CD4-positive, CD25-positive, alpha-beta regulatory T cell (primary cell): ENCODE measurements around the gene PPIF. TPM values are rescaled to one million over a fixed set of nuclear protein-coding genes. Genes with fewer than 3 reads are reported as not detected.

Experiments used
- ATAC-seq, 2 donors: fragments of 150-1000 bp; cut with Tn5 transposase; one replicate each; pipeline ENCODE4 v1.10.0; 2021; ENCODE audit warnings: low read depth in 2 of 2, moderate number of reproducible peaks in 2 of 2, moderate library complexity in 1 of 2
- DNase-seq, 3 donors: peaks; one replicate each; pipeline versions ENCODE4 v3.0.0 to v3.0.0-alpha.2; 2012 to 2022; ENCODE audit warnings: mixed read lengths in 1 of 3
- H3K27ac ChIP-seq: one replicate; pipeline ENCODE4 v1.7.0; 2013; ENCODE audit warnings: mild to moderate bottlenecking, low read length; ENCODE audit not compliant: insufficient read depth, poor library complexity, severe bottlenecking
- H3K27me3 ChIP-seq: one replicate; pipeline ENCODE4 v1.7.0; 2013; ENCODE audit warnings: low read length; ENCODE audit not compliant: control insufficient read depth, insufficient read depth
- H3K36me3 ChIP-seq: one replicate; pipeline ENCODE4 v1.7.0; 2013; ENCODE audit warnings: mild to moderate bottlenecking, low read length, moderate library complexity; ENCODE audit not compliant: control insufficient read depth, insufficient read depth
- H3K4me1 ChIP-seq: 2 replicates; pipeline ENCODE4 v1.7.0; 2013; ENCODE audit warnings: mild to moderate bottlenecking, low read length; ENCODE audit not compliant: insufficient read depth, control insufficient read depth, poor library complexity, severe bottlenecking
- H3K4me3 ChIP-seq: one replicate; pipeline ENCODE4 v1.7.0; 2013; ENCODE audit warnings: low read depth, mild to moderate bottlenecking, low read length, moderate library complexity
- H3K9me3 ChIP-seq, 2 experiments: 1 replicate in 1 of 2; 2 replicates in 1 of 2; pipeline ENCODE4 v1.7.0; 2013; ENCODE audit warnings: low read length in 2 of 2, mild to moderate bottlenecking in 1 of 2, moderate library complexity in 1 of 2; ENCODE audit not compliant: control insufficient read depth in 2 of 2
- H3K27ac Mint-ChIP-seq, 3 donors: one replicate each; pipeline ENCODE4 v1.8.0; 2020 to 2022; ENCODE audit warnings: mild to moderate bottlenecking in 3 of 3, mixed read lengths in 3 of 3, moderate library complexity in 2 of 3
- H3K27me3 Mint-ChIP-seq: one replicate; pipeline ENCODE4 v1.8.0; 2022; ENCODE audit warnings: mild to moderate bottlenecking, mixed read lengths
- H3K36me3 Mint-ChIP-seq: one replicate; pipeline ENCODE4 v1.8.0; 2020; ENCODE audit warnings: mixed read lengths
- H3K4me1 Mint-ChIP-seq, 4 donors: one replicate each; pipeline ENCODE4 v1.8.0; 2020 to 2022; ENCODE audit warnings: mixed read lengths in 4 of 4, mild to moderate bottlenecking in 1 of 4
- H3K4me3 Mint-ChIP-seq, 4 donors: one replicate each; pipeline ENCODE4 v1.8.0; 2020 to 2022; ENCODE audit warnings: mild to moderate bottlenecking in 4 of 4, mixed read lengths in 4 of 4, moderate library complexity in 3 of 4
- H3K9me3 Mint-ChIP-seq, 7 donors: one replicate each; pipeline ENCODE4 v1.8.0; 2020 to 2022; ENCODE audit warnings: mixed read lengths in 7 of 7, mild to moderate bottlenecking in 3 of 7, moderate library complexity in 2 of 7
- polyA plus RNA-seq, 4 donors: library from polyadenylated mRNA; unstranded; fragments of 300-500 nt; fragmentation: Illumina TruSeq; gene quantifications; one replicate each; pipeline ENCODE4 v1.2.3, GENCODE V29; 2021
- total RNA-seq: library from RNA; stranded (reverse); gene quantifications from one replicate; pipeline ENCODE4 v1.2.3, GENCODE V29; 2022

The PPIF gene
- total and polyA plus RNA-seq, 5 donors from 2014 or later, result 15.5 to 60.2 (median 18.0) TPM

GRCh38 chr10:79359816-79360498, 12.7 kb downstream of the PPIF start:
- Histone ChIP-seq H3K9me3 (no peaks in the 10 kb centered on the region), H3K36me3 (peaks cover 4% of the 10 kb centered on the region), H3K4me1 (no peaks in the 10 kb centered on the region), H3K4me3 (no peak overlapping the region), H3K27ac (no peak overlapping the region), H3K27me3 (peaks cover 5% of the 10 kb centered on the region)
- ATAC-seq (no peak), DNase-seq (no peak)
- peaks cover 25% of the 10 kb centered on the region for H3K36me3 Mint-ChIP-seq
- peak overlapping the region in 1 of 3 donors; percentile 78 for H3K27ac Mint-ChIP-seq
- H3K4me3 Mint-ChIP-seq, result no peak overlapping the region
- H3K9me3 Mint-ChIP-seq, result peaks cover 0 to 8% (median 0%) of the 10 kb centered on the region in 7 donors
- H3K27me3 Mint-ChIP-seq, result peaks cover 6% of the 10 kb centered on the region
- H3K4me1 Mint-ChIP-seq, result peaks cover 11 to 18% (median 17%) of the 10 kb centered on the region in 4 donors

GRCh38 chr10:79360499-79361342, 13.5 kb downstream of the PPIF start:
- no peak overlapping the region for H3K27ac ChIP-seq
- Mint-ChIP-seq H3K4me1 (peaks cover 11 to 17% (median 15%) of the 10 kb centered on the region in 4 donors), H3K27me3 (peaks cover 6% of the 10 kb centered on the region), H3K4me3 (no peak overlapping the region), H3K9me3 (peaks cover 0 to 8% (median 0%) of the 10 kb centered on the region in 7 donors), H3K36me3 (peaks cover 17% of the 10 kb centered on the region), H3K27ac (no peak overlapping the region)
- ATAC-seq, result no peak
- H3K4me3 ChIP-seq, result no peak overlapping the region
- peaks cover 3% of the 10 kb centered on the region for H3K36me3 ChIP-seq
- H3K9me3 ChIP-seq, result no peaks in the 10 kb centered on the region
- H3K4me1 ChIP-seq, result no peaks in the 10 kb centered on the region
- no peak for DNase-seq
- H3K27me3 ChIP-seq, result peaks cover 5% of the 10 kb centered on the region

DNA sequence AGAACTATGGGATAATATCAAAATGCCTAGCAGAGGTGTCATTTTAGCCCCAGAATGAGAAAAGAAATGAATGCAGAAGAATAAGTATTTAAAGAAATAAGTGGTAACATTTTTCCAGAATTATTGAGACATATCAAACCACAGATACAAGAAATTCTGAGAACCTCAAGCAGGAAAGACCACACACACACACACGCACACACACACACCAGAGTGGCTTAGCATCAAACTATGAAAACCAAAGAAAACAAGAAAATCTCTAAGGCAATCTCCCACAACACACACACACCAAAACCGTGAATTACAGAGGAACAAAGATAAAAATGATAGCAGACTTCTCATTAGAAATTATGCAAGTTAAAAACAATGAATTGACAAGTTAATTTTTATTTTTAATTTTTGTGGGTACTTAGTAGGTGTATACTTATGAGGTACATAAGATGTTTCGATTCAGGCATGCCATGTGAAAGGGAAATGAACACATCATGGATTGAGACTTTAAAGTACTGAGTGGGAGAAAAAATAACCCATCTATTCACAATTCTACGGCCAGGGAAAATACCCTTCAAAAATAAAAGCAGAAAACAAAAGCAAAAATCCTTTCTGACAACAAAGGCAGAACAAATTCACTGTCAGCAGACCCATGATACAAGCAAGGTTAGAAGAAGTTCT, 14.6 kb downstream of the PPIF start:
- DNase-seq, result no peak
- peaks cover 1% of the 10 kb centered on the region for H3K36me3 ChIP-seq
- Mint-ChIP-seq H3K27me3 (peaks cover 17% of the 10 kb centered on the region), H3K4me1 (peaks cover 8 to 15% (median 11%) of the 10 kb centered on the region in 4 donors), H3K4me3 (no peak overlapping the region), H3K9me3 (peaks cover 0 to 8% (median 0%) of the 10 kb centered on the region in 7 donors), H3K27ac (peak overlapping the region in 1 of 3 donors; percentile 6), H3K36me3 (peaks cover 9% of the 10 kb centered on the region)
- no peak overlapping the region for H3K27ac ChIP-seq
- H3K27me3 ChIP-seq, result peaks cover 5% of the 10 kb centered on the region
- H3K4me1 ChIP-seq, result no peaks in the 10 kb centered on the region
- H3K4me3 ChIP-seq, result no peak overlapping the region
- no peak for ATAC-seq
- no peaks in the 10 kb centered on the region for H3K9me3 ChIP-seq

DNA sequence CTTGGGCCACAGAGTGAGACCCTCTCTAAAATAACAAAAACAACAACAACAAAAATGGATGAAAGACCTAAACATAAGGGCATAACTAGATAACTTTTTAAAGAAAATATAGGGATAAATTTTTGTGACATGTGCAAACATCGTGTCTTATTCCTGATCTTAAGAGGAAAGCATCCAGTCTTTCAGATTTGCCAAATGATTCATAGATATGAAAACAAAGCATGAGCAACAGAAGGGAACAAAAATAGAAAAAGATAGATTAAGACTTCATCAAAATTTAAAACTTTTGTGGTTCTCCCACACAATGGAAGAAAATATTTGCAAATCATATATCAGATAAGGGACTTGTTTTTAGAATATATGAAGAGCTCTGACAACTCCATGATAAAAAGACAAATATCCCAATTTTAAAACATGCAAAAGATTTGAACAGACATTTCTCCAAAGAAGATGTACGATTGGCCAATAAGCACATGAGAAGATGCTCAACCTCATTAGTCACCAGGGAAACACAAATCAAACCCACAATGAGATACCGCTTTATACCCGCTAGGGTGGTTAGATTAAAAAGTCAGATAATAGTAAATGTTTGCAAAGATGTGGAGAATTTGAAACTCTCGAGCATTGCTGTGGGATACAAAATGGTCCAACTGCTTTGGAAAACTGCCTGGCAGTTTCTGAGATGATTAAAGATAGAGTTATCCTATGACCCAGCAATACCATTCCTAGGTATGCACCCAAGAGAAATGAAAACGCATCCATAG, 20.3 kb downstream of the PPIF start:
- peak overlapping the region in 1 of 4 donors; percentile 2 for H3K4me3 Mint-ChIP-seq
- DNase-seq (no peak), ATAC-seq (no peak)
- H3K9me3 Mint-ChIP-seq, result peaks cover 0 to 14% (median 2%) of the 10 kb centered on the region in 7 donors
- H3K36me3 ChIP-seq, result no peaks in the 10 kb centered on the region
- peaks cover 32% of the 10 kb centered on the region for H3K27me3 Mint-ChIP-seq
- no peak overlapping the region for H3K27ac Mint-ChIP-seq
- peaks cover 0 to 4% (median 0%) of the 10 kb centered on the region in 4 donors for H3K4me1 Mint-ChIP-seq
- no peak overlapping the region for H3K27ac ChIP-seq
- H3K4me3 ChIP-seq, result no peak overlapping the region
- H3K4me1 ChIP-seq, result no peaks in the 10 kb centered on the region
- peaks cover 0 to 4% of the 10 kb centered on the region in 2 experiments for H3K9me3 ChIP-seq
- no peaks in the 10 kb centered on the region for H3K36me3 Mint-ChIP-seq
- H3K27me3 ChIP-seq, result peaks cover 8% of the 10 kb centered on the region

DNA sequence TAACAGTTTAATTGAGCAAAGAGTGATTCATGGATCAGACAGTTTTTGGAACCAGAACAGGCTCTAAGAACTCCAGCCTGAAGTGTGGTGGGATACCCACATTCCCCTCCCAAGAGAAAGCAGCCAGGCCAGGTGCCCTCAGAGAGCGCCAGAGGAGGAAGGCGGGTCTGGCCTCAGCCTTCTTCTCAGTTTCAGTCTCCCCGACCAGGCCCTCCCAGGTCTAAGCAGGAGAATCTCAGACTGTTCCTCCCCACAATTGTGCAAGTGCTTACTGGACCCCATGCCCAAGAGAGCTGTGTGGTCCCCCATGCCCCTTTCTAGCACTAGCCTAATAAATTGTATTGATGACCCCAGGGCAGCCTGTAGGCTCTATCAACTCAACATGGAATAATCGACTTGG, 25.6 kb downstream of the PPIF start:
- Histone ChIP-seq H3K27me3 (peaks cover 3% of the 10 kb centered on the region), H3K9me3 (peaks cover 0 to 4% of the 10 kb centered on the region in 2 experiments), H3K36me3 (no peaks in the 10 kb centered on the region), H3K4me3 (no peak overlapping the region), H3K4me1 (no peaks in the 10 kb centered on the region), H3K27ac (no peak overlapping the region)
- H3K9me3 Mint-ChIP-seq, result peaks cover 0 to 11% (median 0%) of the 10 kb centered on the region in 7 donors
- H3K27me3 Mint-ChIP-seq, result peaks cover 15% of the 10 kb centered on the region
- no peak overlapping the region for H3K4me3 Mint-ChIP-seq
- ATAC-seq (no peak), DNase-seq (no peak)
- peaks cover 0 to 7% (median 2%) of the 10 kb centered on the region in 4 donors for H3K4me1 Mint-ChIP-seq
- no peaks in the 10 kb centered on the region for H3K36me3 Mint-ChIP-seq
- H3K27ac Mint-ChIP-seq, result no peak overlapping the region

DNA sequence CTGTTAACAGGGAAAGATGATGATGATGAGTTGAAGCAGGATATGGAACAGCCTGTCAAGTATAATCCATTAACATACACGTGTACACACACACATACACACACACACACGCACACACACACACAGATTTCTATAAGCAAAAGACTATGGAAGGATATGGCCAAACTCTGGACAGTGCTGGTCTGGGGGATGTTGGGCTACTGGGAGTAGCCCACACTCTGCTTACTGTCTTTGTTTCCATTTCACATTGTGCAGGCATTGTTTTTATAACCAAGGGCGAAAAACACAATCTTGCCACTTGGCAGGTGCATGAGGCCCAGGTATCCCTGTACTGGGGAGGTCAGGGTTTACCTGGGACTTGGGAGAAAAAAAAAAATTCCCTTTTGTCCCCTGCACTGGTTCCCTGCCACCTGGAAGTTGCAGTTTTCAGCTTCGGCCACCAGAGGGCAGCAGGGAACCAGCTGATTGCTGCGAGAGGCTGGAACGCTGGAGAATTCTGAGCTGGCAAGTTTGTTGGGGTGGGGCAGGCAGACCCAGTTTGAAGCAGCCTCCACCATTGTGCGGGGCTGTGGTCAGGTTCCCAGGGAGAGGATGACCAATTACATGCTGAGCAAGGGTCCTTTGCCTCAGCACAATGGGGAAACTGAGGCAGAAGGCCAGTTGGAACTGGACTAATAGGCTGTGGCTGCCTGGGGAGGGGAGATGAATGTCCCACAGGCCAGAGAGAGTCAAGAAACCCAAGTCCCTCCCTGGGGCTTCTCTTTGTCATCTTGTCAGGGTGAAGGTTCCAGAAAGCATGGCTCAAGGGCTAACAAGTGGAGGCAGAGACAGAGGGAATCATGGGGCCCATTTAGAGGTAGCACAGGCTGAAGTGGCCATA, 27.3 kb downstream of the PPIF start:
- Histone ChIP-seq H3K4me1 (no peaks in the 10 kb centered on the region), H3K9me3 (peaks cover 0 to 4% of the 10 kb centered on the region in 2 experiments), H3K27me3 (peaks cover 3% of the 10 kb centered on the region), H3K36me3 (no peaks in the 10 kb centered on the region), H3K4me3 (no peak overlapping the region), H3K27ac (no peak overlapping the region)
- H3K36me3 Mint-ChIP-seq, result no peaks in the 10 kb centered on the region
- no peak overlapping the region for H3K27ac Mint-ChIP-seq
- peaks cover 15% of the 10 kb centered on the region for H3K27me3 Mint-ChIP-seq
- peaks cover 0 to 7% (median 1%) of the 10 kb centered on the region in 4 donors for H3K4me1 Mint-ChIP-seq
- peaks cover 0 to 11% (median 0%) of the 10 kb centered on the region in 7 donors for H3K9me3 Mint-ChIP-seq
- DNase-seq (peak; percentile 51 to 68 (median 59)), ATAC-seq (peak; percentile 60 to 63)
- H3K4me3 Mint-ChIP-seq, result no peak overlapping the region
